Hepatocyte (in vitro differentiated cells): ENCODE results near the gene LATS1. TPM values are rescaled to one million over a fixed set of nuclear protein-coding genes. Genes with fewer than 3 reads are reported as not detected.

Experiments used
- DNase-seq: peaks from one replicate; pipeline ENCODE4 v3.0.0-alpha.2; 2016; ENCODE audit warnings: low spot score
- H2AFZ ChIP-seq: fragments of 200-600 bp; sonication (generic); 2 replicates; pipeline ENCODE4 v1.6.0; 2016; ENCODE audit warnings: antibody characterized with exemption, mild to moderate bottlenecking
- H3K27ac ChIP-seq: fragments of 200-600 bp; sonication (generic); 2 replicates; pipeline ENCODE4 v1.5.1; 2016; ENCODE audit warnings: mild to moderate bottlenecking
- H3K27me3 ChIP-seq: fragments of 200-600 bp; sonication (generic); 2 replicates; pipeline ENCODE4 v1.6.1; 2016
- H3K36me3 ChIP-seq: fragments of 200-600 bp; sonication (generic); replicated peaks from 2 replicates; pipeline ENCODE4 v1.5.1; 2016; ENCODE audit warnings: low read depth; ENCODE audit not compliant: insufficient read depth
- H3K4me1 ChIP-seq: fragments of 200-600 bp; sonication (generic); 2 replicates; pipeline ENCODE4 v1.5.1; 2016; ENCODE audit warnings: mild to moderate bottlenecking, moderate library complexity; ENCODE audit not compliant: insufficient read depth
- H3K4me2 ChIP-seq: fragments of 200-600 bp; sonication (generic); 2 replicates; pipeline ENCODE4 v1.6.0; 2016
- H3K4me3 ChIP-seq: fragments of 200-600 bp; sonication (generic); 2 replicates; pipeline ENCODE4 v1.5.1; 2016; ENCODE audit warnings: mild to moderate bottlenecking
- H3K79me2 ChIP-seq: fragments of 200-600 bp; sonication (generic); 2 replicates; pipeline ENCODE4 v1.6.0; 2017; ENCODE audit warnings: mild to moderate bottlenecking
- H3K9me2 ChIP-seq: fragments of 200-600 bp; sonication (generic); replicated peaks from 2 replicates; pipeline ENCODE4 v1.6.0; 2017; ENCODE audit warnings: mild to moderate bottlenecking; ENCODE audit not compliant: insufficient read depth
- H3K9me3 ChIP-seq: fragments of 200-600 bp; sonication (generic); 2 replicates; pipeline ENCODE4 v1.5.1; 2016; ENCODE audit warnings: low read depth, mild to moderate bottlenecking
- H4K20me1 ChIP-seq: fragments of 200-600 bp; sonication (generic); 2 replicates; pipeline ENCODE4 v1.6.0; 2016; ENCODE audit warnings: mild to moderate bottlenecking; ENCODE audit not compliant: insufficient read depth, poor library complexity, severe bottlenecking
- CTCF ChIP-seq: fragments of 200-600 bp; sonication (generic); IDR thresholded peaks from 2 replicates; pipeline ENCODE4 v1.5.1; 2016; ENCODE audit warnings: antibody characterized with exemption, mild to moderate bottlenecking; ENCODE audit not compliant: poor library complexity
- EZH2 ChIP-seq: fragments of 200-600 bp; sonication (generic); IDR thresholded peaks from 2 replicates; pipeline ENCODE4 v1.6.1; 2016; ENCODE audit warnings: antibody characterized with exemption, mild to moderate bottlenecking, borderline replicate concordance
- EZH2phosphoT487 ChIP-seq: fragments of 200-600 bp; sonication (generic); IDR thresholded peaks from one replicate; pipeline ENCODE4 v1.6.1; 2018; ENCODE audit warnings: antibody characterized with exemption, mild to moderate bottlenecking, low read depth, moderate library complexity; ENCODE audit not compliant: unreplicated experiment, severe bottlenecking
- WGBS: methylation state at CpG from one replicate; pipeline ENCODE4 v1.1.6; 2016; ENCODE audit warnings: low lambda C conversion rate; ENCODE audit errors: missing lambda C conversion rate; 5-methylcytosine and 5-hydroxymethylcytosine counted together
- polyA plus RNA-seq: library from polyadenylated mRNA; unstranded; fragments of >200 nt; fragmentation: Nextera tagmentation; extraction: Ambion mirVana; gene quantifications from 2 replicates; pipeline ENCODE4 v1.2.1, GENCODE V29; 2016
- total RNA-seq: library from RNA; depleted of rRNA; stranded (reverse); fragments of >200 nt; gene quantifications from 2 replicates; pipeline ENCODE4 v1.2.3, GENCODE V29; 2014

Gene LATS1
- total and polyA plus RNA-seq, 2 experiments from 2014 or later = 6.6 to 26.2 TPM

- DNase-seq = no peak
- H3K4me1 ChIP-seq = peaks cover 3% of the 10 kb centered on the region
- H3K9me3 ChIP-seq = no peaks in the 10 kb centered on the region
- H3K4me2 ChIP-seq = no peak overlapping the region
- peaks cover 8% of the 10 kb centered on the region for H3K79me2 ChIP-seq
- H3K4me3 ChIP-seq = no peak overlapping the region
- peaks cover 5% of the 10 kb centered on the region for H4K20me1 ChIP-seq
- H3K9me2 ChIP-seq = no peaks in the 10 kb centered on the region
- TF ChIP-seq CTCF = no peak
- TF ChIP-seq EZH2phosphoT487 = no peak
- no peak for TF ChIP-seq EZH2
- no peaks in the 10 kb centered on the region for H3K27me3 ChIP-seq
- H3K36me3 ChIP-seq = no peaks in the 10 kb centered on the region
- H3K27ac ChIP-seq = no peak overlapping the region
- H2AFZ ChIP-seq = no peak overlapping the region
These were observed 66.8 kb downstream of the LATS1 start for GRCh38 chr6:149651056-149651455.

GRCh38 chr6:149648148-149649145 is 69.5 kb downstream of the LATS1 start, which contains the start of gene KATNA1:
KATNA1 (minus strand) TSS chr6:149648714; CDS start chr6:149638547, 10,167 bp downstream.
- 2% methylated on average over 69 of the region's 69 CpGs for WGBS
- peaks cover 34% of the 10 kb centered on the region for H3K79me2 ChIP-seq
- peak within 1 kb of the TSS; percentile 66 for H3K27ac ChIP-seq
- H3K4me2 ChIP-seq = peak within 1 kb of the TSS; percentile 83
- H2AFZ ChIP-seq = peak within 1 kb of the TSS; percentile 80
- H3K36me3 ChIP-seq = no peaks in the 10 kb centered on the region
- H4K20me1 ChIP-seq = peaks cover 5% of the 10 kb centered on the region
- no peaks in the 10 kb centered on the region for H3K9me3 ChIP-seq
- H3K27me3 ChIP-seq = no peaks in the 10 kb centered on the region
- H3K4me1 ChIP-seq = peaks cover 3% of the 10 kb centered on the region
- TF ChIP-seq EZH2 = no peak
- no peak for TF ChIP-seq EZH2phosphoT487
- TF ChIP-seq CTCF = no peak
- peak within 1 kb of the TSS; percentile 68 for H3K4me3 ChIP-seq
- no peaks in the 10 kb centered on the region for H3K9me2 ChIP-seq
- DNase-seq = peak; percentile 93

- Histone ChIP-seq H3K27me3 (no peaks in the 10 kb centered on the region), H3K27ac (no peak overlapping the region), H3K79me2 (peaks cover 53% of the 10 kb centered on the region), H3K36me3 (no peaks in the 10 kb centered on the region), H4K20me1 (peaks cover 5% of the 10 kb centered on the region), H3K4me2 (peak overlapping the region; percentile 83), H3K9me2 (no peaks in the 10 kb centered on the region), H3K4me3 (peak overlapping the region; percentile 68), H2AFZ (peak overlapping the region; percentile 57), H3K9me3 (no peaks in the 10 kb centered on the region), H3K4me1 (peaks cover 3% of the 10 kb centered on the region)
- DNase-seq = no peak
- TF ChIP-seq CTCF = no peak
- no peak for TF ChIP-seq EZH2
- no peak for TF ChIP-seq EZH2phosphoT487
- WGBS = 82% methylated on average over 3 of the region's 3 CpGs
These were observed 71.3 kb downstream of the LATS1 start for GRCh38 chr6:149646599-149646998.
